Islet of Langerhans (tissue), 1 donor: ENCODE results near the gene SERPINI1.
"Not testable (repeated sequence)": the region's sequence is repeated elsewhere in the genome, so short reads cannot be mapped to it uniquely, and the experiment has no call there.

ENCODE experiments used
- FAIRE-seq: peaks from one replicate; lab custom pipeline; 2011; peaks lifted over from hg19 to GRCh38; lab: Jason Lieb, UNC

SERPINI1 gene

DNA sequence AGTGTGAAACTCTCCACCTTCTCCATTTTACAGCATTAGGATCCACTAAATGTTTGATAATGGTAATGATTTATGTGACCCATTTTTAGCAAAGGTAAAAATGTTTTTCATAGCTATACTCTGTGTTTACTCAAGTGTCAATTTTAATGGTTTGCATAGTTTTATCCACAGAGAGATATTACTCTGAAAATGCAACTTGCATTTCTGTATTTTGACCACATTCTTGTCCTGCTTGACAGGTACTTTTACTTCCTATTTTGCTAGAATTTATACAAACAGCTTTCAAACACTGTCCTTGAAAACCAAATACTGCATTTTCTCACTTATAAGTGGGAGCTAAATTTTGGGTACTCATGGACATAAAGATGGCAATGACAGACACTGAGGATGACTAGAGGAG lies 62.9 kb downstream of the SERPINI1 start:
- FAIRE-seq, result no peak

DNA sequence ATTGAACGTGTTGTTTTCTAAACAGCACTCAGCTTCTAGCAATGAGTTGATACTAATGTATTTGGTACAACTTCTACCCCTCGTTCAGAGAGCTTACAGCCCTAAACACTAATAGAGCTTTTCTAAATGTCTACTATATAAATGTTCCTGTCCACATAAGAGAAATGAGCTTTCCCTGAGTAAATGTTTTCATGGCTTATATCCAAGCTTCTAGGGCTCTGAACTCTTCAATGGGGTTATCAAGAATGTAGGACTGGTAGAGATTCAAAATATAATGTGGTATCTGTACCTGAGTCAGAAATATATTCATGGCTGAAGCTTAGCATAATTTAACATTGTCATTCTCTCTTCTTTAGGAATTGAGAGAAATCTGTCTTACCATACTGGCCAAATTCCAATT lies 73.4 kb downstream of the SERPINI1 start:
- no peak for FAIRE-seq

DNA sequence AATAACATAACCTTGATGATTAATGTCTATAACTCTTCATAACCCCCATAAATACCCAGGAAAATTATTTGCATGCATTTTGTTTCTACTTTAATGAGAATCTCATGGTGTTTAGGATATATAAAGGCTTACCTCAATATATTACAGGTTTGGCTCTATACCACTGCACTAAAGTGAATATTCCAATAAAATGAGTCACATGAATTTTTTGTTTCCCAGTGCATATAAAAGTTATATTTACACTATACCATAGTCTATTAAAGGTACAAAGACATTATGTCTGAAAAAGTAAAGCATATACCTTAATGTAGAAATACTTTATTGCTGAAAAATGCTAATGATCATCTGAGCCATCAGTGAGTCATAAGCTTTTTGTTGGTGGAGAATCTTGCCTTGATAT lies 74.7 kb downstream of the SERPINI1 start:
- no peak for FAIRE-seq

DNA sequence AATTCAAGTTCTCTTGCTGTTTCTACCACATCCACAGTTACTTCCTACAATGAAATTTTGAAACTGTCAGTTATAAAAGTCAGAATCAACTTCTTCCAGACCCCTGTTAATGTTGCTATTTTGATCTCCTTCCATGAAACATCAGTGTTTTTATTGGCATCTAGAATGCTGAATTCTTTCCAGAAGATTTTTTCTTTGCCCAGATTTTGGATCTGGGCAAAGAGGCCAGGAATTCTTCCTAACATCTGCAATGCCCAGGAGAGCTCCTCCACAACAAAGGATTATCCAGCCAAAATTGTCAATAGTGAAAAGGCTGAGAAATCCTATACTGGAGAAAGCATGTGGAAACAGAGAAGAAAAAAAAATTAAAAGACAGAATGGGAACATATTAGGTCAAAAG lies 75.5 kb downstream of the SERPINI1 start:
- FAIRE-seq, result no peak

DNA sequence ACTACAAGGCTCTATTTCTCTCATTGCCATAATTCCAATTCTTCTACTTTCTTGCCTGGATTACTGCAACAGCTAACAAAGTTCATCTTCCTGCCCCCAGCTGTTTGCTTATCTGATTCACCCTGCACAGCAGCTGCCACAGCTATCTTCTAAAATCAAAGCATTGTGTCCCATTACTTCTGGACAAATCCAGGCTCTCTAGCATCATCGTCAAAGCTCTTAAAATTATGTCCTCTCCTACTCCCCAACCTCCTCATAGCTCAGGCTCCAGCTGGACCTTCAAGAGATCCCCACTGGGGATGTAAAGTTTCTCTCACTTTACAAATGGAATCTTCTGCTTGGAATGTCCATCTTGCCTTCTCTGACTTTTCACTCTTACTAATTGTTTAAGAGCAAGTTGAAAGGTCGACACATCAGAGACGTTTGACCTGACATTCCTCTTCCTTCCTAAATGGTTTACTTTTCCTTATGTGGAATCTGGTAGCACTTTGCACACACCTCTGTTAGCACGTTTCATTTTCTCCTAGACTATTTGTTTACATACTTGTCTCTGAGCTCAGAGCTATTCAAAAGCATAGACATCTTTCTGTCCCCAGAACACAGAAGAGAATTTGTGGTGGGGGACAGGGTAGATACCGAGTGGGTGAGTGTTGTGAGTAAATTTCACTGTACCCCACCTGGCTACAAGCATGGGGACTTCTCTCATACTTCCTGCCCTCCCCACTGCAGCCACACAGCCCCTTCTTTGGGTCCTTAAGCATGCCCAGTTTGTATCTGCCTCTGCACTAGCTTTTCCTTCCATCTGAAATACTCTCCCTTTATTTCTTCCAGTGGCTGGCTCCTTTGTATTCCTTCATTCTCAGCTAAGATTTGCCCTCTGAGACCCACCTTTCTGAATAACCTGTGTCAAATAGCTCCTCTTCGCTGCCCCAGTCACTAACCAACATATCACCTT lies 77.9 kb downstream of the SERPINI1 start:
- FAIRE-seq, result no peak

DNA sequence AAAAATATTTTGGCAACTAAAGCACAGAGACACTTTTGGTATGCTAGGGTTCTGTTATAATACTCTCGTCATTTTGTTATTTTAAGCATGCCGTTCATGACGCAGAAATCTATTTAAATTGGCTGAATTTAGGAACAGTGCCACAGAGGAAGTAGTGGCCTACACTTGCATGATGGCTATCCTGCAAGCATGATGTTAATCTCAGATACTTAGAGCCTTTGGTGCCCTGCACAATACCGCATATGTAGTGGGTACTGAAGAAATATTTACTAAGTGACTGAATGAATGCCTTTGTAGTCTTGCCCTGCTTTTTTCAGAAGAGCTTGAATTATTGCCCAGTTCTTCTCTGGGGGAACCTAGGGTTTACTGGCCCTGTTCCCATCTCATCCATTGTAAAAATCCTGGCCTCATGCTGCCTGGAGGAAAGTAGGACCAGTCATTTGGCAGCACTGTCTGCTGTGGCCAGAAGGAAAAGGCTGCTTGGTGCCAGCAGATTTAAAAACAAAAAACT lies 79.0 kb downstream of the SERPINI1 start:
- no peak for FAIRE-seq

DNA sequence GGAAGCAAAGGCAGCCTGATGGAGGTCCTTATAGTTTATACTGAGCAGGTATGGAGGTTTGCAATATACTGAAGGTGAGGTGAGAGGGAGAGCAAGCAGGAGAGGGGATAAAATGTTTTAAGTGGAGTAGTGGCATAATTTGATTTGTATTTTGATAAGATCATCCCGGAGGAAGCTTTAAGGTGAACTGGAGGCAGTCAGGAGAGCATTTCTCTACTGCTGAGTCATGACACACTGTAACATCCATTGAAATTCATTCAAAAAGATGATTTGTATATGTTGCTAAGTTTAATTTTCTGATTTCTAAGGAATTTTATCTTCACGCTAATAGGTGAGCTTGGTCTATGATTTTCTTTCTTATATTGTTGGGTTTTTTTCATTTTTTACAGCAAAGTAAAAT lies 81.4 kb downstream of the SERPINI1 start:
- no peak for FAIRE-seq

DNA sequence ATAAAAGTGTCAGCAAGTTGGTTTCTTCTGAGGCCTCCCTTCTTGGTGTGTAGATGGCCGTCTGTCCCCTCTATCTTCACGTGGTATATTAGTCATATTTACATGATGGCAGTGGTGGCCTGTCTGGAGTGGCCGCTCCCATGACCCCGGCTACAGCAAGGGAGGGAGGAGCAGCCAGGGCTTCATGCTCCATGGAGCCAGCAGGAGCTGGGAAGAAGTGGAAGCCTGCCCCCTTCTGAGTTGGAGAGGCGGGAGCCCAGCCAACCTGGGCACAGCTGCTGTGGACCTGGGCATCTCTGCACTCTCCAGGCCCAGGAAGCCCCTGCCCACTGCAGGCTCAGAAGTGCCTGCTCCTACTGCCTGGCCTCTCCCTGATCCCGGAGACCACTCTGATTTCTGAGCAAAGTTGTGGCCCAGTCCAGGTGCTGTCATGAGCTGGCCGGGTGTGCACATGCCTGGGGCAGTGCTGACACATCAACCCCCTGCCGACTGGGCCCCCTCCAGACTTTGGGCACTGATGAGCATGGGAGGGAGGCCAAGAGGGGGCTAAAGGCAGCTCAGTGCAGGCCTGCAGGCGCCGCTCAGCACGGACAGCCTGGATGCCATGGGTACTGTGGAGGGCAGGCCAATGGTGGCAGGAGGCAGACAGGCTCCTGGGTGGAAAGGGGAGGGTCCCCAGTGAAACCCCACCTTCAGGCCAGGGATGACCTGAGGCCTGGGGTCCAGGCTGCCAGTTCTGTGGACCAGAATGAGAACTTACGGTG lies 84.8 kb downstream of the SERPINI1 start:
- no peak for FAIRE-seq

DNA sequence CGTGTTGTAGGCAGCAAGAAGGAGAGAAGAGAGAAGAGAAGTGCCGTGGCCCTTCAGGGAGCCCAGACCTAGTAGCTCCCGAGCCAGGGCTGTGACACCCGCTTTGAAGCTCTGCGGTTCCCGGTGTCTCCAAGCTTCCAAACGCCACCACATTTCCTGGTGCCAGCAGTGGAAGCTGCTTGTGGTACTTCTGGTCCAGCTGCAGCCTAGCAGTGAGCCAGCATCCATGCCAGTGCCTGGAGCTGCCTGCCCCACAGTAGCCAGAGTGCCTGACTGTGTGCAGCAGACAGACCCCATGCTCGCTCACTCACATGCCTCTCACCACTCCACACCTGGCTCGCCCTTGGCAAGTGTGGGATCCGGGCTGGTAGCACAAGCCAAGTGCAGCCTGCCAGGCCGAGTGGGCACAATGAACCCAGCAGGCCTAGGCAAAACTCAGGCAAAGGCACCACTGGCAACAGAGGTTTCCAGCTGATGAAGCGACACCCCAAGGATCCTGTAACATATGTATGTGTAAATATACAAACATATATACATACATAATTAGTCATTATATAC lies 85.8 kb downstream of the SERPINI1 start:
- FAIRE-seq, result no peak

DNA sequence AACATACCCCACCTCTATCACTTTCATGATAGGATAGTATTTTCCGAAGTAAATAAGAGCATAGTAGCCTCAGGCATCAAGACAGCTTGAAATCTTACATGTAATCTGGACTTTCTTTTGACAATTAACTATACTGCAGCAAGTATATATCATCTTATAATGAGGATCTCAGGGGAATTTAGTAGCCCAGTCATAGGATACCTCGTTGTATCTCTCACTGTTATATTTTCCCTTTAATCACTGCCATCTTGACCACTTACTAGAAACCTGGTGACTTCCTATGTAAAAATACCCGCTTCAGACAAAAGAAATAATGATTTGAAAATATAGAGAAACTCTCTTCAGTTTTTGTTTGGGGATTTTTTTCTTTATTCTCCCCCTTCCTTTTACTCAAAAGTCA lies 88.2 kb downstream of the SERPINI1 start:
- FAIRE-seq, result no peak

DNA sequence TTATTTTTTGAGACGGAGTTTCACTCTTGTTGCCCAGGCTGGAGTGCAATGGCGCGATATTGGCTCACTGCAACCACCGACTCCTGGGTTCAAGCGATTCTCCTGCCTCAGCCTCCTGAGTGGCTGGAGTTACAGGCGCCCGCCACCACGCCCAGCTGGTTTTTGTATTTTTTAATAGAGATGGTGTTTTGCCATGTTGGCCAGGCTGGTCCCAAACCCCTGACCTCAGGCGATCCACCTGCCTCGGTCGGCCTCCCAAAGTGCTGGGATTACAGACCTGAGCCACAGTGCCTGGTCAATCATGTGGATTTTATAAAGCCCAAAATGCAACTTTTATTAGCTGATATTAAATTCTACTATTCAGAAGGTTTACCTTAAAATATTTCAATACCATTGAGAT lies 92.1 kb downstream of the SERPINI1 start:
- FAIRE-seq, result not testable (repeated sequence)

DNA sequence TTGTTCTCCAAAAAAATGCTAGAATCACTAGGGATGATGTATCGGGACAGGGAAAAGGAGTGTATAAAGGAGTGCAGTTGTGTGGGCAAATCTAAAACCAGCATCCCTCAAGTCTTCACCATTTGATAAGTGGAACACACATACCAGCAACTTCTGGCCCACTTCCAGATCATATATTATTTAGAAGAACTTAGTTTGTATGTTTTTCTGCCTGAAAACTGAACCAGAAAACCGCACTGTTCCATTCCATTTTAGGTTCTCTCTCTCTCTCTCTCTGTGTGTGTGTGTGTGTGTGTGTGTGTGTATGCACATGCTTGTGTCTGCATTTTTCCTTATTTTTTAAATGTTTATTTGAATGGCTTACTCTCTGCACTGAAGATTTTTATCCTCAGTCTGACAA lies 93.5 kb downstream of the SERPINI1 start:
- FAIRE-seq, result no peak

DNA sequence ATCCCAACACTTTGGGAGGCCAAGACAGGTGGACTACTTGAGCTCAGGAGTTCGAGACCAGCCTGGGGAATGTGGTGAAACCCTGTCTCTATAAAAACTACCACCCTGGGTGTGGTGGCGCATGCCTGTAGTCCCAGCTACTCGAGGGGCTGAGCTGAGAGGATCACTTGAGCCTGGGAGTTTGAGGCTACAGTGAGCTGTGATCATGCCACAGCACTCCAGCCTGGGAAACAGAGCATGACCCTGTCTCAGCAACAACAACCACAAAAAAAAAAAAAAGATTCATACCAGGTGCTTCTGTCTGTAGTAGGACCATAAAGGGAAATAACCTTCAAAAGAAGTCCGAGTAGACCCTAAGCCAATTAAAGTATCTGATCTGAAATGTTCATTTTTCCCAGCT lies 94.5 kb downstream of the SERPINI1 start:
- FAIRE-seq, result no peak

DNA sequence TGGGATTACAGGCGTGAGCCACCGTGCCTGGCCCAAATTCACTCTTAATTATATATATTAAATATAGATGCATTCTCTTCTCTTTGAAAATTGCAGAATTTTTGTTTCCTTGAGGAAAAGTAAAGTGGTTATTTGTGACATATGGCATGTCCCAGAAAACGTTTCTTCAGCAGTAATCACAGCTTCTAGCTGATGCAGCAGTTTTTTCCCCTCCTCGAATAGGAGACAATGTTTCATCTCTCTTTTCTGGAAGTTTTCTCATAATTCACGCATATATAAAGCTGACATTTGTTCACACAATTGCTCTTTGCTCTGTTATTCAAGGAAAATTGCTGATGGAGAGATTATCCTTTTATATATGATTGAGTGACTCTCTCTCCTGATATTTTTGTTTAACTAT lies 99.8 kb downstream of the SERPINI1 start:
- no peak for FAIRE-seq

DNA sequence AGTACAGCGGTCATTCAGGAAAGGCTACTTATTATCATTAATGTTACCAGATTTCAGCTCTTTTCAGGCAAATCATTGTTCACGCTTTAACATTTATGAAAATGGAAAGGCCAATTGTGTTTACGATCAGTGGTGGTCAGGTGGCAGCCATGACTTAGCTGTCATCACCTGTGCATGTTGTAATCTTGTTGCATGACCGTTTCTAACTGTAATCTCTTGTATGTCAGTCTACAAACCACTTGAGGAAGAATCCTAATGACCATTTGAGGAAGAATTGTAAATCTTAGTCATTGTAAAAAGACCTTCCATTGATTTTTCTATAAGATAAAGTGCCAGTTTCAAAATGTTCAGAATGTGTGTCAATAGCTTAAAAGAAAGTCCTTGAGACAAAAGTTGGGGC lies 100.4 kb downstream of the SERPINI1 start:
- no peak for FAIRE-seq

DNA sequence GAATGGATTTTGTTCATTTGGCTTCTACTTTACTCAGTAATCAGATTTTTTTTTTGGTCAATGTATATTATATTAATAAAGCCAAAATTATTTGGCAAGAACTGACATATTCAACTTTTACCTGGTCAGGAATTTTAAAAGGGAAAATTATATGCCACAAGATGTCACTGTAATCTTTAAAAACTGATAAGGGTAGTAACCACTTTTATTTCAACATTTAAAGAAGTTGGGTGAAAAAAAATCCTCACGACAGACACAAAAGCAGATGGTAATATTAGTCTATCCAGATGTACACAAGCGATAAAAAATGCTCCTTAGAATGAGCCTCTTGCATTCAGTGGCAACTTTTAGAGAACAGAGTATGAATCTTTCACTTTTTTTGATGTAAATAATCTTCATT lies 101.9 kb downstream of the SERPINI1 start:
- FAIRE-seq, result no peak

DNA sequence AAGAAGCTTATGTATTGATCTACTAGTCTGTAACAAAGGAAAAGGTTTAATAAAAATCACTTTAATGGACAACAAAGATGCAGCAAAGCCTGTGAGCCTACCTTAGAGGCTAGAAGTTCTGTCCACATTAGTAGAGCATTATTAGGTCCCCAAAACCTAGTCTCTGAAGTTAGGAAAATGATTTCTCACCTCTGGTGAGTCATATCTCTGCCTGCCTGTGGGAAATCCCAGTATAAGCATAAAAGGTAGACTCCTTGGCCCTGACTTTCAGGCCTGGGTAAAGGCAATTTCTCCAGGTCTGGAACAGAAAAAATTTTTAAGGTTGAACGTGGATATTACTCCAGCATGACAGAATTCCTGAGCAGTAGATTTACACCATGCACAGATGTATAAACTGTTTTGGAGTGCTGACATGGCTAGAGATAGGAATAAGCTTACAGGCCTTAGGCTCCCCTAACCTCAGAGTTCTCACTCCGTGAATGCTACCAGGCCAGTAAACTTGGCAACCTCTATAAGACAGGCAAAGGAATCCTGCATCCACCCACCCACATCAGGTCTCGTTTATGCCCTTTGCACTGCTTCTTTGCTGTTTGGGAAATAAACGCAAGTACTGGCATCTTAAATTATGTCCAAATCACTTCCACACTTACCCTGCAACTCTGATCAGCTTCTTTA lies 104.1 kb downstream of the SERPINI1 start:
- no peak for FAIRE-seq

DNA sequence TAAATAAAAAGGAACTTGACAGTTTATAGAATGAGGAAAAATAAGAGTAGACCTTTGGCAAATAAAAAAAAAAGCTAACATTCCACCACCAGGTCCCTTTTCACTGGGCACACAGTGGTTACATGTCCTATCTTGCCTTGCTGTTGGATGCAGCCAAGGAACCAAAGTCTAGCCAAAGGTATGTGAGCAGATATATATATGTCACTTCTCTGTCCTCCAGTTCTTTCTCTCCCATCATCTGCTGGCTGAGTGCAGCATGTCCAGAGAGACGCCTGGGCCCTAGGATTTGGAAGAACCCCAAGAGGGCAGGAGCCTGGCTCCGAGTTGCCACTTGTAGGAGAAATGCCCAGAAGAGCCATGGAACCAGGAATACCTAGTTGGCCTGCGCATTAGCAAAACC lies 104.7 kb downstream of the SERPINI1 start:
- FAIRE-seq, result no peak

DNA sequence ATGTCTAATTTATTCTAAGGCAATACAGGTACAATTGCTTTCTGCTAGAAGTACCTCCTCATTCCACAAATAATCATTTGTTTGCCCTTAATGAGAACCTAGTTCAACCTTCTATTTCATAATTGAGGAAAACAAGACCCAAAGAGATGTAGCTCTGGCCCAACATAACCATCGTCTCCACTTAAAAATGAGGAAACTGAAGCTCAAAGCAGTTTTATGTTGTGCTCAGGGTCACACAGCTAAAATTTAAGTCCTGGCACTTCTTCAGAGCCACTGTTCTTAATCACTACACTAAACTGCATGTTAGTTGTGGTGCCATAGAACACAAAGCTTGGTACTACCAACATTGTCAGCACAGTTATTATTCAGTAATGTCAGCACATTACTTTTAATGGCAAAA lies 108.0 kb downstream of the SERPINI1 start:
- FAIRE-seq, result no peak

DNA sequence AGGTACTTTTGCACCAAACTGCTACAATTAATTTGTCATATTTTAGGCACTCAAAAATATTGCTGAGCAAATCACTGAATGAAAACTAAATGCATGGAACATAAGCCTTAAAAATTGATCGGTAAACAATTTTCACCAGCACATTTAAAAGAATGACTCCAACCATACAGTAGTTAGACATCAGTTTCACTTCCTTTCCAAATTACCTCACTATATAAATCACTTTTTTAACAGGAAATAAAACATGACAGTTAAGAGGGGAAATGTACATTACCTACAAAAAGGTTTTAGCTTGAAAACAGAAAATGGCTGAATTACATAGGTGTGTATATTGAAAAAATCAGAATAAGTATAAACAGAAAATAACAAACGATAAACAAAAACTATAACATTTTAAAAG lies 108.4 kb downstream of the SERPINI1 start:
- no peak for FAIRE-seq

DNA sequence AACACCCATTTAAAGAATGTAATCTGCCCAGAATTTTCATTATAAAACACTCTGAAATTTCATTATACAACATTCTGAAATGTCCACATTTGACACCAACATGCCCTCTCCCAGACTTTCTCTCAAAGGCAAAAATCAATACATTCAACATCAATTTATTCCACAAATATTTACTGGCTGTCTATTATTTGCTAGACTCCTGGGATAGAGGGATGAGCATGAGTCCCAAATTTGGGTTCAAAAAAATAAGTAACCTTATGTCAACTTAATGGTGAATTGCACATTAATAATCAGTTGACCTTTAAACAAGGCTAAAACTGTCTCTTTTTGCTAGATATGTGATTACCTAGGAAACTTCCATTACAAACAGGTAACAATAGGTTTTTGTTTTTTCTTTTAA lies 109.0 kb downstream of the SERPINI1 start:
- no peak for FAIRE-seq

DNA sequence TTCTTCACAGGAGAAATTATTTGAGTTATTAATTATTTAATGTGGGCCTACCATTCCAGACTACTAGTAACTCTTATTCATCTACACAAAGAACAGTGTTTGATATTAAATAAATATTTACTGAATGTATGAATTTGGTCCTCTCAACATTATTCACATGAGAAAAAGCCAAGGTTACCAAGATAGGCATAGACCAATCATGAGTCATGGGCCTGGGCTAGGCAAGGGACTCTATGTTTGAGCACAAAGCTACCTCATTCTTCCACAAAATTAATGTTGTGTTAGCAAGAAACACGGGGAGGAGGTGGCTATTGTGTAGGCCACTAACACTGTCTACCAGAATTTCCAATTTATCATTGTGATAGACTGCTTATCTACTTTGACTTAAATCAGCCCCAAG lies 115.7 kb downstream of the SERPINI1 start:
- no peak for FAIRE-seq

DNA sequence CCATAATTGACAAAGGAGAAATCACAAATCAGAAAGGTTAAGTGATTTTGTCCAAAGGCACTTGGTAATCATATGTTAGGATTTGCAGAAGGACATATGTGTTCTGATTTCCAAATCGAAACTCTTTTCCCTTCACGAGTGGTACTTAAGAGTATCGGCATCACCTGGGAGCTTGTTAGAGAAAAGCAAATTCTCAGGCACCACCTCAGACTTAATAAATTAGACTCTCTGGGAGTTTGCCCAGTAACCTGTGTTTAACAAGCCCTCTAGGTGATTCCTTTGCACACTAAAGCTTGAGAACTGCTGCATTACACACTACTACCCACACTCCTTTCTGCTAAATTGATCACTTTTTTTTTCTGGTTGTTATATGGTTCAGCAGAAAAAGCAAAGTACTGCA lies 116.2 kb downstream of the SERPINI1 start:
- no peak for FAIRE-seq
